T47D (cell line): ENCODE measurements around the gene PTPA.
A peak's percentile ranks its signal among the peaks of the same experiment; 100 is the strongest.

ENCODE experiments used
- DNase-seq, 2 experiments: peaks; one replicate each; pipeline versions ENCODE4 v3.0.0 to v3.0.0-alpha.2; 2011 to 2012; ENCODE audit warnings: low read depth in 1 of 2, low spot score in 1 of 2
- JUND ChIP-seq: IDR thresholded peaks from 2 replicates; pipeline ENCODE4 v1.6.1; 2012; ENCODE audit warnings: low read depth
- in situ Hi-C: cut with HindIII; loops from 2 replicates; pipeline ENCODE4 v1.10.0; 2016; ENCODE audit warnings: low sequenced_read_pairs, low pct_unique_long_range_greater_than_20kb

Gene PTPA

DNA sequence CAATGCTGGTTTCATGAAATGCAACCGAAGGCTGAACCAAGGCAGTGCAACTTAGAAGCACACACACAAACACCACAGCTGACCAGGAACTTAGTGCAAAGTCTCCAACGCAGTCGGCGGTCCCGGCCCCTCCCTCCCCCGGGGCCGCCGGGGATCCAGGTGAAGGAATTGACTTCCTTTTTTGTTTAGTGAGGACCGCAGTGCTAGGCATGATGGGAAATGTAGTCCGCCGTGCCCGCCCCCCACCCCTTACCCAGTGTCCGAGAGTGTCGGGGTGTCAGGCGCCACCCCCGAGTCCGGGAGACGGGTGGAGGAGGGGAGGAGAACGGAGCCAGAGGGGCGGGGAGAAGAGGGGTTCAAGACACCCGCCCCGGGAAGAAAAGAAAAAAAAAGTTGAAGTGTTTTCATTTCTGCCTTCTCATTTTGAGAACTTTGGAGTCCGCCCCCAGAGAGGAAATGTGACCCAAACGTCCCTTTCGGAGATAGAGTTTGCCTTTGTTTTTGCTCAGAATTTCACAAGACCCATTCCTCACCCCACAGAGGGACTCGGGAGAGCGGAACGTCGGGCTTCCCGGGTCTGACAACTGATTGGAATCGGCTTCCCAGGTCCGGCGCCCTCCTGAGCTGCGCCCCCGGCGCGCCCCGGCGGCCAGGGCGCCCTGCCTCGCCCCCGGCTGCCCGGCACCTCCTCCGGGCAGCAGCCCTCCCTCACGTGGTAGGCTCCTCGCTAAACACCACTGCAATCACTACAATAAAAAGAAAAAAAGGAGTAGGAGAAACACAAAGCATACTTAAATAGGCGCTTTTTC, 64.8 kb downstream of the PTPA start:
- no peak for TF ChIP-seq JUND
- in situ Hi-C loops, result no loop called here
- DNase-seq, result peak; percentile 92 to 96

DNA sequence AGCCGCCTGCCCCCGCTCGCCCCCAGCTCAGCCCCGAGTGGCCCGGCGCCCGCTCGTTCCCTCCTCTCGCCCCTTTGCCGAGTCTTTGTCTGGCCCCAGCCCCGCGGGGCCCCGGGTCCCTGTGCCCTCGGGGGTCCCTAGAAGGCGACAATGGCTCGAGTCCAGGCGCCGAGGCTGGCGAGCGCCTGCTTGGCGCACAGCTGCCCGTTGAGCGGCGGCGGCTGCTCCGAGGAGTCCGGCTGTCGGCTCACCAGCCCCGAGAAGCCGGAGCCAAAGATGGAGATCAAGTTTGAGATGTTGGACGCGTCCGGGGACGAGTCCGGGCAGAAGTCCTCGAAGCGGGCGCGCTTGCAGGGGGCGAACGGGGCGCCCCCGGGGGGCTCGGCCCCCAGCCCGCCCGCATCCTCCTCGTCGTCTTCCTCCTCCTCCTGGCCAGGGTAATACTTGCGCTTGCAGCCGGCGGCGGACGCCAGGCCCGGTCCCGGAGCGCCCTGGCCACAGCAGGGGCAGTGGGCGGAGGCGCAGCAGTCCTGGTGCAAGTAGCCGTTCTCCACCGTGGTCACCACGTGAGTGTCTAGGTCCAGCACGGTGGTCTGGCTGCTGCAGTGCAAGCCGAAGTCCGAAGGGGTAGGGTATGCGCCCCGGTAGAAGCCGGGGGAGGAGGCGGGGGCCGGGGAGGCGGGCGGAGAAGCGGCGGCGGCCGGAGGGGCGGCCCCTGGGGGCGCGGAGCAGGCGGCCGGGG, 65.7 kb downstream of the PTPA start:
- TF ChIP-seq JUND, result no peak
- in situ Hi-C loops, result no loop called here
- peak; percentile 56 to 64 for DNase-seq

DNA sequence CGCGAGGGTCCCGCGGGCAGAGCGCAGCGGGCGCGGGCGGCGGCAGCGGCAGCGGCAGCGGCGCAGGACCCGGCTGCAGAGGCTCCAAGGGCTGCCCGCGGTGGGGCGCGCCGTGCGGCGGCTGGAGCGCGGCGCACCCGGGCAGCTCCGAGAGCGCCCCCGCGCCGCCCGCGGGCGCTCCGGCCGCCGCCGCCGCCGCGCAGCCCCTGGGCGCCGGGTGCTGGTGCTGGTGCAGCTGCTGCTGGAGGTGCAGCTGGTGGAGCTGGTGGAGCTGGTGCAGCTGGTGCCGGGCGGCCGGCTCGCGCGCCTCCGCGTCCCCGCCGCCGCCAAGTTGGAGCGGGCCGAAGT, 66.2 kb downstream of the PTPA start:
- in situ Hi-C loops, result no loop called here
- peak in 1 of 2 experiments; percentile 66 for DNase-seq
- no peak for TF ChIP-seq JUND

DNA sequence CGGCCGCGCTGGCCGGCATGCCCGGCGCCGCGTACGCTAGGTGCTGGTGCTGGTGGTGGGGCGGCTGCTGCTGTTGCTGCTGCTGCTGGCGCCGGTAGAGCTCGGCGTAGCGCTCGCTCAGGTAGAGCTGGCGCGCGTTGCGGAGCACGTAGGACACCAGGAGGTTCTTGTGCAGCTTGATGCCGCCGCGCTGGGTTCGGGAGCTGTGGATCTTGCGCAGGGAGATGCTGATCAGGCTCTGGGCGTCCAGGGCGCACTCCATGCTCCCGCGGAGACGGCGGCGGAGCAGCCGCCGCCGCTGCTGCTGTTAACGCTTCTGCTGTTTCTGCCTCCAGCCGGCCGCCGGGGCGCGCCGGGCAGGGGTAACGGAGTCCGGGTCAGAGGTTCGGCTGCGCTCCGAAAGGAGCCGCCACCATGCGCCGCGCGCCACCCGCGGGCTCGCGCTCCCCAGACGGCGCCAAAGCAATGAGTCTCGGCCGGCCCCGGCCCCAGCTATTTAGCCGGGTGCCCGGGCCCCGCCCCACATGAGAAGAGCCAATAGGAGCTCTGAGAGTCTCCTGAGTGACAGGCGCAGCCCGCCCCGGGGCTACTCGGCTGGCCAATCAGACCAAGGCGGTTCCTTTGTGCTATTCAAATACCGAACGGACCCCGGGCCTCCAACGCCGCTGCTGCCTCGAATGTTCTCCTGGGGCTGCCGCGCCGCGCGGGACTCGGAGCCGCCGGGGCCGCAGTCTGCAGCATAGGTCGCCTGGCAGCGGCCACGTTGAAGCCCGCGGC, 66.8 kb downstream of the PTPA start, which contains the start of gene IER5L:
Gene IER5L, minus strand, starts transcription at position 471 of the 777 bp plus-strand sequence. Its CDS starts 209 bp downstream, at position 262.
- no peak for TF ChIP-seq JUND
- DNase-seq, result peak; percentile 99 to 100
- in situ Hi-C loops, result no loop called here

DNA sequence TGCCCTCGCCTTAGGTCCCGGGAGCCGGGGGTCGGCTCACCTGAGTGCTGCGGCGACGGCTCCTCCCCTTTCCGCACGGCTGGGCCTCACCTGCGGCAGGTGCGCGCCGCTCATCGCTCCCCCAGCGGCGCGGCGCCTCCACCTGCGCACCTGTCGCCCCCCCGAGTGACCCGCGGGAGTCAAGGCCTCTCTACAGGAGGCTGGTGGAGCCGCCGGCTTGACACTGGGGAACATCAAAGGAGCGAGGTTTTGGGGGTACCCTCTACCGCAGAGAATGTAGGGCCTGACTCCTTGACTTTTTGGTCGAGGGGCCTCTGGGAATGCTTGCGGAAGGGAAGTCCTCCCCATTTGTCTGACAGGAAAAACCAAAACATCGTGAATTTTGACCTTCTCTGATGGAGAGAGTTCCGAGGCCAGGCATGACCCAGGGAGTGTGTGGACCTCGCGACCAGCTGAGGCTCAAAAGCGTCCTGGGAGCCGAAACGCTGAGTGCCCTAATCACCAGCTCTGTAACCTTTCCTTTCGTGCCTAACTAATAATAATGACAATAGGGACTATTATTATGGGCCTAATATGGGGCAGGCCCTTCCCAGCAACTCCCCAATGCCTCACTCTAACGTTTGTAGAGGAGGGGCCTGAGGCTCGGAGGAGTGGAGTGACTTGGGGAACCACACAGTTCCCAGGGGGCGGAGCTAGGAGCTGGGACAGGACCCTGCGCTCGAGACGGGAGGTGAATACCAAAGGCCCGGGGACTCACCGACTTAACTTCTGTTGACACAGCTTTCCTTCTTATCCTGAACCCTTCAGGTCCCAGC, 67.6 kb downstream of the PTPA start:
- peak; percentile 69 to 79 for DNase-seq
- in situ Hi-C loops, result no loop called here
- TF ChIP-seq JUND, result no peak

DNA sequence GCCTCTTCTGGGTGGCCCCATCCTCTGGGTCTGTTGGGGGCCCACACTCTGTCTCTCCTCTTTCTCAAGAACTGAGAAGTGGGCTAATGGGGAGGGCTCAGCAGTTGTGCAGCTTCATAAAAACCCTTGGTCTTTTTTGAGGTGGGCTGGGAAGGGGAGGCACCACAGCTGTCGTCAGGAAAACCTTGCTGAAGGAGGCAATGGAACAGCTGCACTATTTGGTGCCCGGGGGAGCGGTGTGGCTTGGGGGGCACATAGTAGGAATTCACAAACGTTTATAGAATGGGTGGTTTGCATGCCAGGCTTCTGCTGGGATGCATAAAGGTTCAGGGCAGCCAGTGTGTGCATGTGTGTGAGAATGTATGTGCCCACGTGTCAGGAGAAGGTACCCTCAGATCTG, 70.0 kb downstream of the PTPA start:
- no peak for TF ChIP-seq JUND
- no peak for DNase-seq
- in situ Hi-C loops, result no loop called here

DNA sequence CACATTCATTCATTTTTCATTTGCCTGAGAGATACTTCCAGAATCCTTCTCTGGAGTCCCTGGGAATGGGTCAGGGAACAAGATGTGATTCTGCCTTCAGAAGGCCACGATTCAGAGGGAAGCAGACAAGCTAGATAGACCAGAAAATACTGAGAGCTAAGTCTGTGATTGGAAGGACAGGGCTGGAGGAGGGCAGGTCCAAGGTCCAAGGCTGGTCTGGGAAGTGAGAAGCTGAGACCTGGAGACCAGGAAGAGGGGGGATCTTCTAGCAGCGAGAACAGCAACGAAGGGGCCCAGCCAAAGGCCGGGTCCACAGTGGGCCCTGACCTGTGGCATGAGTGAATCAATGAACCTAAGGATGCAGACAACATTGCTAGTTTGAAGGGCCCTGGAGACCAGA, 70.9 kb downstream of the PTPA start:
- DNase-seq, result peak in 1 of 2 experiments; percentile 51
- in situ Hi-C loops, result no loop called here
- TF ChIP-seq JUND, result no peak

DNA sequence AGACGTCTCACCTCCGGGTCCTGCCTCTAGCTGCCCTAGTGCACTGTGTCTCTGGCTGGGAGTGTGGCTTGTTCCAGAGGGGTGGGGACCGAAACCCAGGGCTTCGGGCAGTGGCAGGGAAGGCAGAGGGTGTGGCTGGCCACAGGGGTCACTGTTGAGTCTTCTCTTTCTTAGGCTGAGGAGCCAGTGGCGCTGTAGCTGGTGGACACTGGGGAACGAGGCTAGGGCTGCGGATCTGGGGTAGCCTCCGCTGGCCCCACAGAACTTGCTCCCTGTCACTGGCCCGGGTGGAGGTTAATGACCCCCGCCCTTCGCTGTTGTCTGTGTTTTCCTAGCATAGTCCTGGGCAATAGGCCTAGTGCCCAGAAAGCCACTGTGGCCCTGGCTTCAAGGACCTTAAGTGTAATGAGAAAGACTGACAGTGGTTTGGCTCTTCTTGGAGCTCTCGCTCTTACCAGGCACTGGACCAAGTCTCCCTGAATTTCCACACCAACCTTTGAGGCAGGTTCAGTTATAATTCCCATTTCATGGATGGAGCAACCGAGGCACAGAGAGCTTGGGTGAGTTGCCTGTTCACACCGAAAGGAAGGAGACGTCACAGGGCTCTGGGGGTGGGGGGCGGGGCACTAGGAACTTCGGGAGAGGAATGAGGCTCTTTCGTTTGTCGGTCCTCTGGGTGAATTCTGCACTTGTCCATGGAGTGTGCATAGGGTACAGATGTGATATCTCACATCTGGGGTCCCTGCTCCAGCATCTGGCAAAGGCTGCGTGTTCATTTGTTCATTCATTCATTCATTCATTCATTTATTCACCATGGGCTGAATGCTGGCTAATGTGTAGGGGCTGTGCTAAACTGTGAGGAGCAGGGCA, 71.6 kb downstream of the PTPA start:
- no peak for TF ChIP-seq JUND
- peak in 1 of 2 experiments; percentile 52 for DNase-seq
- in situ Hi-C loops, result no loop called here

DNA sequence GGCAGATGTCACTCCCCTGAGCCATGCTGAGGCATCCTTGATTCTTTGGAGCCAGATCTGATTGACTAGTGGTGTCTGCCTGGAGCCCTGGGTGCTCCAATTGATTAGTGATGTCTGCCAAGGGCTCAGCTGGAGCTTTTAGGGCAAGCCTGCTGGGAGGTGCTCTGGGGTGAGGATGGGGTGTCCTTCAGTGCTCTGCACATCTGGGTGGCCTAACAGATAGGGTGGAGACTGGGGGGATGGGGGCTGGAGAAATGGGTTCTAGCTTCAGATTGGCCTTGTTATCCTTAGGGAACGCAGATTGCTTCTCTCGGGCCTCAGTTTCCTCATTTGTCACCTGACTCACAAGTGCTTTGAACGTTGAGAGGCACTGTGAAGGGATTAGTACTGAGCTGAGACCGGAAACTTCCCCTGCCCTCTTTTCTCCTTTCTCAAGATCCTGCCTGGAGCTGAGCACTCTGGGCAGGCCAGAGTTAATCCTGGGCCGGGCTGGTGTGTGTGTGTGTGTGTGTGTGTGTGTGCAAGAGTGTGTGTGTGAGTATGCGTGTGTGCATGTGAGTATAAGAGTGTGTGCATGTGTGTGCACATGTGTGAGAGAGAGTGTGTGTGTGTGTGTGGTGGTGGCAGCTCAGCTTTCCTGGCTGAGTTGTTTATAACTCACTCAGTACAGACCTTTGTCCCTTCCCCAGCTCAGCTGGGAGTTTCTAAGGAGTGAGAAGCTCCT, 72.4 kb downstream of the PTPA start:
- peak in 1 of 2 experiments; percentile 64 for DNase-seq
- TF ChIP-seq JUND, result no peak
- in situ Hi-C loops, result no loop called here

DNA sequence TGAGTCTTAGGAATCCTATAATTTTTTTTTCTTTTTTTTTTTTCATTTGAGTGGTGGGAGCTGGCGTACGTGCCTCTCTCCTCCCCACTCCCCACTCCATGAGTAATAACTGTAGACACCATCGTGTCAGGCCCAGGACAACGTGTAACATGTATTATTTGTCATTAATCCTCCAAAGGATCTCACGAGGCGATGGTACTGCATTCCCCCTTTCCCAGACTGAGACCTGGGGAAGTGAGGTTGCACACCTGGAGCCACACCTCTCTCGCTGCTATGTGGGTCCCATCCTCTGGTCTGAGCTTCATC, 73.0 kb downstream of the PTPA start:
- in situ Hi-C loops, result no loop called here
- no peak for TF ChIP-seq JUND
- DNase-seq, result no peak
